C4-2B (cell line): ENCODE data around the gene CLSTN3.
"Not testable (repeated sequence)": the region's sequence is repeated elsewhere in the genome, so short reads cannot be mapped to it uniquely, and the experiment has no call there.

ENCODE experiments used
- H3K27ac ChIP-seq: fragments of 450-650 bp; 2 replicates; pipeline ENCODE4 v1.5.1; 2017
- ZFX ChIP-seq: fragments of 450-650 bp; IDR thresholded peaks from 2 replicates; pipeline ENCODE4 v1.6.1; 2017
- TF ChIP-seq, protein P1 (sequence below): fragments of 450-650 bp; conservative IDR thresholded peaks from 2 replicates; pipeline ENCODE4 v1.5.1; 2017; ENCODE audit warnings: mild to moderate bottlenecking

CLSTN3 gene

DNA sequence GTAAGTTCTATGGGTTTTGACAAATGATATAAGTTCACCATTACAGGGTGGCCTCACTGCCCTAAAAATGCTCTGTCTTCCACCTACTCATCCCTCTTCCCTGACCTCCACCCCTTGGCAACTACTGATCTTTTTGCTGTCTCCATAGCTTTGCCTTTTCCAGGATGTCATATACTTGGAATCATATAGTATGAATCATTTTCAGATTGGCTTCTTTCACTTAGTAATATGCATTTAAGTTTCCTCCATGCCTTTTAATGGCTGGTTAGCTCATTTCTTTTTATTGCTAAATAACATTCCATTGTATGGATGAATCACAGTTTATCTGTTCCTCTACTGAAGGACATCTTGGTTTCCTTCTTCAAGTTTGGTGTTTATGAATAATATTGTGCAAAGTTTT is 45.3 kb downstream of the CLSTN3 start:
- no peak overlapping the region for H3K27ac ChIP-seq
- TF ChIP-seq, protein P1, sequence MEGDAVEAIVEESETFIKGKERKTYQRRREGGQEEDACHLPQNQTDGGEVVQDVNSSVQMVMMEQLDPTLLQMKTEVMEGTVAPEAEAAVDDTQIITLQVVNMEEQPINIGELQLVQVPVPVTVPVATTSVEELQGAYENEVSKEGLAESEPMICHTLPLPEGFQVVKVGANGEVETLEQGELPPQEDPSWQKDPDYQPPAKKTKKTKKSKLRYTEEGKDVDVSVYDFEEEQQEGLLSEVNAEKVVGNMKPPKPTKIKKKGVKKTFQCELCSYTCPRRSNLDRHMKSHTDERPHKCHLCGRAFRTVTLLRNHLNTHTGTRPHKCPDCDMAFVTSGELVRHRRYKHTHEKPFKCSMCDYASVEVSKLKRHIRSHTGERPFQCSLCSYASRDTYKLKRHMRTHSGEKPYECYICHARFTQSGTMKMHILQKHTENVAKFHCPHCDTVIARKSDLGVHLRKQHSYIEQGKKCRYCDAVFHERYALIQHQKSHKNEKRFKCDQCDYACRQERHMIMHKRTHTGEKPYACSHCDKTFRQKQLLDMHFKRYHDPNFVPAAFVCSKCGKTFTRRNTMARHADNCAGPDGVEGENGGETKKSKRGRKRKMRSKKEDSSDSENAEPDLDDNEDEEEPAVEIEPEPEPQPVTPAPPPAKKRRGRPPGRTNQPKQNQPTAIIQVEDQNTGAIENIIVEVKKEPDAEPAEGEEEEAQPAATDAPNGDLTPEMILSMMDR, result no peak
- TF ChIP-seq ZFX, result no peak

DNA sequence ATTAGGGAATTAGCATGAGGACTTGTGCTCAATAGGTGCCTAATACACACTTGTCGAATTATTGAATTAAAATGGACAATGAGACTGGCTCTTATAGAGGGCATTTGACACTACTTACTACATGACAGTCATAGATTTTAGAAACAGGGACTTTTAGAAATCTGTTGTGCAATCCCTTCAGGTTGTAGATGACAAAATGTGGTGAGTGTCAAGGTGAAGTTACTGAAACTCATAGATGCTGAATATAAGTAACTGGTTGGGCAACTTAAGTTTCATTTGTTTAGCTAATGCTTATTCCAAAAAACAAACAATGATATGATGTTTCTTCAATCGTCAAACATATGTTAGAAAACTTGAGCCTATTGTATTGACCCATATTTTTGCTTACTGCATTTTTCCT is 46.4 kb downstream of the CLSTN3 start:
- no peak overlapping the region for H3K27ac ChIP-seq
- TF ChIP-seq, protein P1, result no peak
- no peak for TF ChIP-seq ZFX

DNA sequence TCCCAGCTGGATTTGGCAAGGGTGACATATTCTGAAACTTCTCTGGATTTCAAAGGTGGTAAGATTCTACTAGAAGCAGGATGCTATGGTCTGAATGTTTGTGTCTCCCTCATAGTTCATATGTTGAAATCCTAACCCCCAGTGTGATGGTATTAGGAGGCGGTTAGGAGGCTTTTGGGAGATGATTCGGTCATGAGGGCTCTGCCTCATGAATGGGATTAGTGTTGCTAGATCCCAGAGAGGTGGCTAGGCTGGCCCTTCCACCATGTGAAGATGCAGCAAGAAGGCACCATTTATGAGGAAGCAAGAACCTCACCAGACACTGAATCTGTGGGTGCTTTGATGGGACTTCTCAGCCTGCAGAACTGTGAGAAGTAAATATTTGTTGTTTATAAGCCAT is 48.3 kb downstream of the CLSTN3 start:
- TF ChIP-seq ZFX, result no peak
- TF ChIP-seq, protein P1, result no peak
- H3K27ac ChIP-seq, result no peak overlapping the region

DNA sequence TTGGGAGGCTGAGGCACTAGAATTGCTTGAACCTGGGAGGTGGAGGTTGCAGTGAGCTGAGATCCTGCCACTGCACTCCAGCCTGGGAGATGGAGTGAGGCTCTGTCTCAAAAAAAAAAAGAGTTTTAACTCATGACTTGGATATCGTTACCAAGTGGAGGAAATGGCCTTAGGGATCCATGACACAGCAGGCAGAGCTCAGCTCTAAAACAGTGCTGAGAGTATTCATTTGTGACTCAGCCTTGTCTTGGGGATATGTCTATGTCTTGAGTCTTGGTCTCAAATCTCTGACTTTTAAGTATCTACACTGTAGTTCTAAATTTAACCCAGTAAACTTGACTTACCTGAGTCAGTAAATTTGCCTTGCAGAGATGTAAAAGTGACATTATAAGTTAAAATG is 50.5 kb downstream of the CLSTN3 start:
- TF ChIP-seq ZFX, result no peak
- TF ChIP-seq, protein P1, result no peak
- H3K27ac ChIP-seq, result no peak overlapping the region

DNA sequence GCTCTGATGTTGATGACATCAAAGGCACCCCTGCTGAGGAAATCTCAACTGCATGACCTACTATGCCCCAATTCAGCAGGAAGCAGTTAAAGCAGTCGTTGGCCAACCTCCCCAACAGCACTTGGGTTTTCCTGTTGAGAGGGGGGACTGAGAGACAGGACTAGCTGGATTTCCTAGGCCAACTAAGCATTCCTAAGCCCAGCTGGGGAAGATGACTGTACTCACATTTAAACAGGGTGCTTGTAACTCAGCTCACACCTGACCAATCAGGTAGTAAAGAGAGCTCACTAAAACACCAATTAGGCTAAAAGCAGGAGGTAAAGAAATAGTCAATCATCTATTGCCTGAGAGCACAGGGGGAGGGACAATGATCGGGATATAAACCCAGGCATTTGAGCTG is 55.9 kb downstream of the CLSTN3 start:
- not testable (repeated sequence) for H3K27ac ChIP-seq

DNA sequence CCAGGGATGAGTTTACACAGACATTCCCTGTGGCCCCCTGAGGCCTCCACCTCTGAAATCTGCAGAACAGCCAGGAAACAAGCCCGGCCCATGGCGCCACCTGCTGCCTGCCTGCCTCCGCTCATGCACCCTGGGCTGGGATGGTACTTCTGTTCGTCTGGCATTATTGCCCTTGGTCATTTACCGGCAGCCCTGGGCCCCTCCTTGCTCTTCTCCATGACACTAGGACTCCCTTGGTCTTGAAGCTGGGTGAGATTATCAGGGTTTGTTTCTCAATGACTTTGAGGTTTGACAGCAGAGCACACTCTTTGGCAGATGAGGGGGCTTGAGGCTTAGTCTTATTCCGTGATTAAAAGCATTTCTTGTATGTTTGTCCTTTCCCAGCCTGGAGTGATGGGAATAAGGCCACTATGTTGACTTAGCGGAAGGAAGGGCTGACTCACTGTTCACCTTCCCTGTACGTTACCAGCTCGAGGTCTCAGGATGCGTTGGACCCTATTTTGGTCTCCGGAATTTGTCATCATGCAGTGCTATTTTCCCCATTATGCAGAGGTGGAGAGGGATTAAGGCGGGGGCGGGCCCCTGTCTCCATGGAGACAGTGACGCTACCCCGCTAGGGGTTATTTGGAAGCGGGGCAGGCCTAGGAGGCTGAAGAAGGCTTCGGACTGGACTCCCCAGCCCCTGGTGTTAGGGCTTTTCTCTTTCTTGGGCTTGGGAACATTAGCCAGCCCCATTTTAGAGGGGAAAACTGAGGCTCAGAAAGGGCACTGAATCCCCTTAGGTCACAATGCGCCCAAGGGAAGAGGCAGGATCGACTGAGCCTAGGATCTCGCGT is 58.6 kb downstream of the CLSTN3 start:
- no peak for TF ChIP-seq ZFX
- TF ChIP-seq, protein P1, result peak; percentile 81
- peak overlapping the region; percentile 84 for H3K27ac ChIP-seq

DNA sequence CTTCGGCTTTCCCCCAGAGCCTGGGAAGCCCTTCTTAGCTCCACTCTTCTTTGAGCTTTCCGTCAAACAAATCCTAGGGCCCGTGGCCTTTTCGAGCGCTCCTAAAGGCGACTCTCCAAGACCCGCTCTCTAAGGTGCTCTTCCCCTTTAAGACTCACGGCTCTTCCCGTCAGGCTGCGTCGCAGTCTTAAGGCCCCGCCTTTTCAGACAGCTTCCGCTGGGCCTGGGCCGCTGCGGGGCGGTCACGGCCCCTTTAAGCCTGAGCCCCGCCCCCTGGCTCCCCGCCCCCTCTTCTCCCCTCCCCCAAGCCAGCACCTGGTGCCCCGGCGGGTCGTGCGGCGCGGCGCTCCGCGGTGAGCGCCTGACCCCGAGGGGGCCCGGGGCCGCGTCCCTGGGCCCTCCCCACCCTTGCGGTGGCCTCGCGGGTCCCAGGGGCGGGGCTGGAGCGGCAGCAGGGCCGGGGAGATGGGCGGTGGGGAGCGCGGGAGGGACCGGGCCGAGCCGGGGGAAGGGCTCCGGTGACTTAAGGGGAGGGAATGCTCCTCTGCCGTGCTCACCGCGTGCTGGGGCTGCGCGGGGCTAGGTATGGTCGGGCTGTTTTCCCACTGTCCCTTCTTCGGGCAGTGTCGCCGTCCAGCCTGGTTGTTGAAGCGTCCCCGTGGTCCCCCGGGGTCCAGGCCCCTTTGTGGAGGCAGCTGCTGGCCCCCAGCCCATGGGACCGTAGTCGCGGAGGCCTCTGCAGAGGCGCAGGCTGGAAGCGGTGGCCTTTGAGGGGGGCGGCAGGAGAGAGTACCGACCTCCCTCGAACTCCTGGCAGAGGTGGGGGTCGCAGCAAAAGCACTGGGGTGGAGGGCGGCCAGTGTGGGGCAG is 59.5 kb downstream of the CLSTN3 start, which contains the start of gene PEX5:
PEX5 (plus strand) TSS at position 289 of the 870 bp plus-strand sequence. CDS start 692 bp downstream, outside the sequence.
- peak within 1 kb of the TSS; percentile 84 for H3K27ac ChIP-seq
- TF ChIP-seq, protein P1, result no peak
- peak; percentile 53 for TF ChIP-seq ZFX
